Smooth muscle cell of the brain vasculature (primary cell): ENCODE data around the gene HOXC4.
"Not testable (repeated sequence)": the region's sequence is repeated elsewhere in the genome, so short reads cannot be mapped to it uniquely, and the experiment has no call there.

ENCODE experiments used
- DNase-seq: peaks from one replicate; pipeline ENCODE4 v3.0.0-alpha.2; 2012; ENCODE audit warnings: low read depth, low spot score

The HOXC4 gene

GRCh38 chr12:54040148-54040494, 13.5 kb upstream of the HOXC4 start:
- no peak for DNase-seq

DNA sequence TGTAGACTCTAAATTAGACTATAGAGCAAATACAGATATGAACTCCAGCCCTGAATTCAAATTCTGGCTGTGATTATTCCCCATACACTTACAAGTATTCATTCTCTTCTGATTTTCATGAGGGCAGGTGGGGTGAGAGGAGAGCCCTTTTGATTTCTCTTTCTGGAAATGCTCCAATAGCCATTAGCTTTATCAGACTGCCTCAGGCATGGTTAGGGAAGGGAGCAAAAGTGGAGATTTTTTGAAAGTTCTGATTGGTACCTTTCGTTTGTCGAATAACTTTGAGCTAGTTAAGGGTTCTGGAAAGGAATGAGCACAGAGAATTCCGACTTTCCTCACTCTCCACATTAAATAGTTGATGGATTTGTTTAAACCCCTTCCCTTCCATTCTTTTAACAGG, 13.0 kb upstream of the HOXC4 start:
- DNase-seq, result no peak

GRCh38 chr12:54041097-54041690, 12.4 kb upstream of the HOXC4 start:
- DNase-seq, result no peak

DNA sequence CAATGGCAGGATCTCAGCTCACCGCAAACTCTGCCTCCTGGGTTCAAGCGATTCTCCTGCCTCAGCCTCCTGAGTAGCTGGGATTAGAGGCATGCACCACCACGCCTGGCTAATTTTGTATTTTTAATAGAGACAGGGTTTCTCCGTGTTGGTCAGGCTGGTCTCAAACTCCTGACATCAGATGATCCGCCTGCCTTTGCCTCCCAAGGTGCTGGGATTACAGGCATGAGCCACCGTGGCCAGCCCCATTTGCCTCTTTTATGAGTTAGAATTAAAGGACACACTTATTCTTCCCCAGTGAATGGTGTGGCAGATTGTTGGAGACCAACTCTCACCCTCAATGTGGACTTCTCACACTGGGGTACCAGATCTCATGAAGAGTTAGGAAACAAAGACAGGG, 11.6 kb upstream of the HOXC4 start:
- DNase-seq, result not testable (repeated sequence)

DNA sequence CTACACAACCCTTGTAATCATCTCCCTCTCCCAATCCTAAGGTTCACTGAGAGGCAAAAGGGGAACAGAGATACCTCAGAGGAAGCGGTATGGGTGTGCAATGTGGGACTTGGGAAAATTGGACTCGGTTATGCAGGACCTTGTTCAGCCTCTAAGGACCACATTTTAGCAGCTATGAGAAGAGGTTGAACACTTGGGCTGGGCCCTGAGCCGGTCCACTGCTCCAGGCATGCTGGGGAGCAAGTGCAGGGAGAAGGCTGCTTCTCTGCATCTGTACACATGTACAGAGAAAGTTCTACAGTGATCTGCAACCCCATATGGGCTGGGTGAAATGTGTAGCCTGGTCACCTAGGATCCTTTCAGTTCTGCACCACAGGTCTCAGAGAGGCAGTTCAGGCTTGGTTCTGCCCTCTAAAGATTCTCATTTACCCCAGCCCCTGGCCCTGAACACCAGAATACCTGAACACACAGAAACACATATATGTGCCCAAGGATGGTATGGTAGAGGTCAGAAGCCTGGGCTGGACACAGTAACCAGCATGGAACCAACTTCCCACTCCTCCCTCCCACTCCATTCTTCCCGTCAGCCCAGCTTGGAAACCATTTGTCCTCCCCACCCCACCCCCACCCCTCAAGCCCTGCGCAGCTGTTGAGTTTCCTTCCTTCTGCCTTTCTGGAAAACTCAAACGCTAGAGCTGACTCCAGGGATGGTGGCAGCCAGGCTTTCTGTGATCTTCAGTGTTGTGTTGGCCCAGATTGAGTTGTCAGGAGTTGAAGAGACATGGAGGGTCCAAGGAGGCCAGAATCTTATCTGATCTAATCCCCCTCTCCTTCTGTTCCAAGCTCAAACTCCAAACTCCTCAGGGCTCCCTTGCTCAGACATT, 10.4 kb upstream of the HOXC4 start:
- no peak for DNase-seq

DNA sequence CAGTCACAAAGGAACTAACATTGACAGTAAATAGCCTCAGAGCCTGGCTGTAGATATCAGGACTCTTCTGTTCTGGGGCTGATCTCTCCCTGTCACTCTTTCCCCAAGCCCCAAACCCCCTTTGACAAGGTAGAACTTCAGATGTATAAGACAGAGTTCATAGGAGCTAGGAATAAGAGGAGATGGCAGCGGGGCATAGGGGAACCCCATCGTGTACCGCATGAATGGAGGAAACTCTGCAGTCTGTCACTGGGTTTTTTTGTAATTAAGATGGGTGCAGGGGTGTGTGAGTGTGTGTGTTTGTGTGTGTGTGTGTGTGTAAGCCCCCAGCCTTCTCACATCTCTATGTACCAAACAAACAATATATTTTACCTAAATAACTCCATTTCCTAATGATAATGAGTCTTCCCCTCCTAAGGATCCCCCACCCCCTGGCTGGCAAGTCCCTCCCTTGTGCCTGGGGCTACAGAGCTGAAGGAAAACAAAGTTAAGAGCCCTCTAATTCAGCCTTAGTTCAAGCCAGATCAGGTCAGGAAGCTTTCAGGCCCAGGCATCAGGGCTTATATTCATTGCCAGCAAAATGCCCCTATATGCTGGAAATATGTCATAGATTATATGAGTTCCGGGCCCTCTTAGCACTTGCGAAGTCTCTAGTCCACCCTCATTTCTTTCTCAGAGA, 9.1 kb upstream of the HOXC4 start:
- no peak for DNase-seq

DNA sequence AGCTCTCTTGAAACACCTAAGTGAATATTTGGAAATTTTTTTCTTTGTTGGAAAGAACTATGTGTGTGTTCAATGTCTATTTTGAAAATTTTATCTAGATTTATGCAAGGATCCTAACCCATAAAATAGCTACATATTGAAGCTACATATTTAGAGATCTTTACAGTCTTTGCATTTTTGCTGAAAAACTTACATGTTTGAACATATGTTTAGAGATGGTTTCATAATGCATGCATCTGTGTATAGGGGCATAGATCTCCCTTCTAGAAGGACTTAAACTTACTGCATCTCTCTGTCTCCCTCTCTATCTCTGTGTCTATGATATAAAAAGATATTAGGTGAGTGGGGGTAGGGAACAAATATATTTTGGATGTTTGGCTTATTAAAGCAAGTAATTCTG, 8.2 kb upstream of the HOXC4 start:
- DNase-seq, result no peak

- no peak for DNase-seq
Measured at GRCh38 chr12:54045868-54046521, 7.6 kb upstream of the HOXC4 start.

- no peak for DNase-seq
Measured at GRCh38 chr12:54046809-54047159, 6.9 kb upstream of the HOXC4 start.

- no peak for DNase-seq
Measured at GRCh38 chr12:54047160-54047963, 6.3 kb upstream of the HOXC4 start.

DNA sequence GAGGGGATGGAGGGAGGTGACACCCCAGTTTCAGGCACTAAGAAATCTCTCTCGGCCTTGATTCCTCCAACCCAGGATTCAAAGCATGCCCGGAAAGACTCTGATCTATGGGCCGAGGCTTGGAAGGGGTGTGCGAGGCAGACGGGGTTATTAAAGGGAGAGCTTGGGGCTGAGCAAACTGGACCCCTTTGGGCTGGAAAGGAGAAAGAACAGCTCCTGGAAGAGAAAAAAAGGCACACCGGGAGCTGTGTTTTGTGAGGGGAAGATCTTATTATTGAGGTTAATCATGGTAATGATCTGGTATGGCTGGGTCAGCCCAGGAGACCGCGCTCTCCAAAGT, 5.7 kb upstream of the HOXC4 start:
- DNase-seq, result no peak

DNA sequence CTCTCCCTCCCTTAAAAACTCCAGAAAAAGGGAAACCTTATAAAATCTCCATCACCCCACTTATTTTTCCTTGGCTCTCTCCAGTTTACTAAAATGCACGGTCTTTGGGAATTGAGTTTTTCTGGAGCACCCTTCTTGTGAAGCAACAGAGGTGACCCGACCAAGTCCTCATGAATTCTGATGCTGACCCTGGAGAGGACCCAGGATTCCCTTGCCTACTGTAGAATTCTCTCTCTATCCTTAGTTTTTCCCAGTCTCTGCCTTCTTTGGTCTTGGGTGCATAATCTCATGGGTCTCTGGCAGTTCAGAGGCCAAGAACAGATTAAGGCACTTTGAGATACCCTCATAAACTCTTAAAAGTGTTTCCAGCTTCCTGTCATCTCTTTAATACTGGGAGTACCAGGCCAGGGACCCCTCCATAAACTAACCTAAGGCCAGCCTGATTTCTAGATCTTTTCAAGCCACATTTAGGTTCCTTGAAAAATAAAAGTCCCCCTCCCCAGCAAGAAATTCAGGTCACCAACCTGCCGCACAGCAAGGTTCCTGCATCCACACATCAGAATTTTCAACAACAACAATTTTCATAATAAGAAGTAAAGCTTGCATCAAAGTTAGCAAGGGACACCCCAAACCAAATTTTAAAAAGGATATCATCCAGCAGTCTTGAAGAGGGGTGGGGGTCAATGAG, 5.1 kb upstream of the HOXC4 start:
- no peak for DNase-seq

DNA sequence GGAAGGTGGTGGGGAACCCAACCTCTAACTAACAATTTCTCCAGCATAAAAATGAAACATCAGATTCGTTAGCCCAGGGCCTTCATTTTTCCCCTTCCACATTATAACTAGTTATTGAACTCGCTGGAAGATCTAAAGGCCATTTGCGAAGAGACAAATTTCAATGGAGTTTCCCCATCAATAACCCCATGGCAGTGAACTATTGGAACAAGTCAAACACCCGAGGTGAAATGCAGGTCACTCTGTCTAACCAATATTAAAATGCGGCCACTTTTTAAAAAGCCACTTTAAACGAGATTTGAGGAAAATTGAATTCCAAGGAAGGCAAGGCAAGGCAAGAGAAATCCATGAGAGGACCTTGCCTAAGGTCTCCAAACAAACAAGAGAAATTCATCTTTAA, 4.5 kb upstream of the HOXC4 start:
- no peak for DNase-seq

DNA sequence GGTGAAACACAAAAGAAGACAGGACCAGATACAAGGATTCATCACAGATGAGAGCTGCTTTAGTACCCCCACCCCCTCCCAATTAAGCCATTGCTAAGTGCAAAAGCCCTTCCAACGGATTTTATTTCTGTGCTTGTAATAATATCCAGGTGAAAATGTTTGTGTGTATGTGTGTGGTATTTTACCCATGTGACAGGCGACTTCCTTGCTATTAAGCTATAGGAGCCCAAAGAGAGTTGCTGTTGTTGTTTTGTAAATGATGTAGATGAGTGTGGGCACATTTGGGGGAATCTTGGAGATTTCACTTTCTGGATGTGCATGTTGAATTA, 3.2 kb upstream of the HOXC4 start:
- DNase-seq, result no peak

DNA sequence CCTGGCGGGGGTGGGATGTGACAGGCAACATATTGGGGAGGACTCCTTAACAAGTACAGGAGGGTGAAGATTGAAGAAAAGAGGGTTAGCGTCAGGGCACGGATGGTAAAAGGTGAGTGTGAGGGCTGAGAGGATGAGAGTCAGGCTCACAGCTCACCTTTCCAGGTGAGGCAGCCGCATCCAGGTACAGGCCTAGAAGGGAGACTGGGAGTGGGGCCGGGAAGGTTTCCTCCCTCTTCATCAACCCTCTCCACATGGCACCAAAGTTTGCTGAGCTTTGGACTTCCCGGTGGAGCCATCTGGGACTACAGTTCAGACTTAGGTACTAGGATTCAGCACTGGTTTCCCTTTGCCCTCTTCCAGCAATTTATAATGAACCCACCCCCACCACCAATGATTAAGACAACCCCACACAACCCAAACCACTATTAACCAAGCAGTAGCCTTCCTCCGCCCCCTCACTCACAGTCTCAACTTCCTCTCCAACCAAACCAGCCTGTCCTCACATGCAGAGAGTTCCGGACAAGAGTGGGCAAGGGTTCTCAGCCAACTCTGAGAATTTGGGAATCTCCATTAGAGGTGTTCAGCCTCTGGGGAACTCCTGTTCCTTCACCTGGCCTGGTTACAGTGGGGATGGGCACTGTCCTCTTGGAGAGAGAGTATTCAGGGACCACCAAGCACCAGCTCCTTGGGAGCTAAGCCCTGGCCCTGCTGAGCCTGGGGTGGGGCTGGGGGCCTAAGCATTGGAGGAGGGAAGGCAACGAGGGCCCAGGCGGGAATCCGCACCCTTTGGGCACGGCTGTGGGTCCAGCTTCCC, 2.4 kb upstream of the HOXC4 start:
- no peak for DNase-seq

GRCh38 chr12:54051874-54052437, 1.7 kb upstream of the HOXC4 start:
- no peak for DNase-seq

DNA sequence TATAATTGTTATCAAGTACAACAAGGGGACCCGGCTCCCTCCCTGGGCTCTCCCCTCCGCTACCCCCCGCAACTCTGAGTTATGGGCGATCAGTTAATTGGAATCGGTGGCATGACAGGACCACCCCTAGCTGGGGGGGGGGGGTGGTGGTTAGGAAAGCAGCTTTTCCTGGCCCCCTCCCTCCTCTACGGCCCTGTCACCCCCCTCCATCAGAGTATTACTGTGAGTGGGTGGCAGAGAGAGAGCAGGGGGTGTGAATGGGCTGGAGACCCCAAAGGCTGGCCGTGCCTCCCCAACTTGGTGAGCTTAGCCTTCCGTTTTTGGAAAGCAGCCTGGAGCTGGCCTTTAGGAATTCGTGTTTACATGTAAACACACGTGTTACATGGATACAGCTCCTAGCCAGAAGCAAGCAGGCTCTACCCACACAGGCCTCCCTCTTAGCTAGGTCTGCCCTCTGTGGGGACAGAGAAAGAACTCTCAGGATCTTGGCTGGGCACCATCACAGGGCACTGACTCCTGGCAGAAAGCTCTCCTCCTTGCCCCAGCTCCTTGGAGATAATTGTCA, 1.1 kb upstream of the HOXC4 start:
- no peak for DNase-seq

GRCh38 chr12:54053003-54053750, 458 bp upstream of the HOXC4 start:
- no peak for DNase-seq

GRCh38 chr12:54054742-54055194, 1.1 kb downstream of the HOXC4 start:
- no peak for DNase-seq
